Stimulated activated CD8-positive, alpha-beta memory T cell treated with anti-CD3 and anti-CD28 coated beads, Interleukin-4, amount 100 ng/mL, for 1 hour (primary cell): ENCODE data around the gene RTCB.

Source experiments
- DNase-seq, 2 donors: peaks; one replicate each; pipeline ENCODE4 v3.0.0-alpha.2; 2020; ENCODE audit warnings: low read depth in 2 of 2, low spot score in 1 of 2

Gene RTCB

GRCh38 chr22:32340411-32340810 is 71.6 kb downstream of the RTCB start:
- DNase-seq = no peak

GRCh38 chr22:32339190-32340012 is 72.6 kb downstream of the RTCB start:
- DNase-seq = no peak

GRCh38 chr22:32338757-32339156 is 73.3 kb downstream of the RTCB start:
- no peak for DNase-seq
